HepG2 (cell line): ENCODE data around the gene MGLL. TPM values are rescaled to one million over a fixed set of nuclear protein-coding genes. Genes with fewer than 3 reads are reported as not detected.

Experiments
- DBP ChIP-seq: sonication (generic); formaldehyde crosslinking; IDR thresholded peaks from 2 replicates; pipeline ENCODE4 v1.4.0; 2020; ENCODE audit warnings: missing genetic modification reagents; ENCODE audit errors: not compliant biosample characterization
- E2F5 ChIP-seq: sonication (generic); formaldehyde crosslinking; conservative IDR thresholded peaks from 2 replicates; pipeline ENCODE4 v1.4.0; 2020; ENCODE audit warnings: missing genetic modification reagents
- ELF1 ChIP-seq: sonication (generic); formaldehyde crosslinking; IDR thresholded peaks from 2 replicates; pipeline ENCODE4 v1.4.0; 2020; ENCODE audit warnings: missing genetic modification reagents
- ERF ChIP-seq: IDR thresholded peaks from 2 replicates; pipeline ENCODE4 v1.6.1; 2018; ENCODE audit warnings: missing biosample characterization, missing genetic modification reagents
- HMG20A ChIP-seq: IDR thresholded peaks from 2 replicates; pipeline ENCODE4 v1.6.1; 2016; ENCODE audit warnings: borderline replicate concordance
- HOXA3 ChIP-seq: sonication (generic); formaldehyde crosslinking; IDR thresholded peaks from 2 replicates; pipeline ENCODE4 v1.5.0; 2020; ENCODE audit warnings: missing genetic modification reagents
- KDM3A ChIP-seq: IDR thresholded peaks from 2 replicates; pipeline ENCODE4 v1.6.1; 2018; ENCODE audit warnings: low read depth, missing compliant biosample characterization
- KLF12 ChIP-seq: sonication (generic); formaldehyde crosslinking; IDR thresholded peaks from 2 replicates; pipeline ENCODE4 v1.4.0; 2020; ENCODE audit warnings: missing genetic modification reagents, borderline replicate concordance
- MAFG ChIP-seq: sonication (generic); formaldehyde crosslinking; IDR thresholded peaks from 2 replicates; pipeline ENCODE4 v1.5.1; 2020; ENCODE audit warnings: mild to moderate bottlenecking, missing genetic modification reagents
- MEIS1 ChIP-seq: sonication (generic); formaldehyde crosslinking; IDR thresholded peaks from 2 replicates; pipeline ENCODE4 v1.9.0; 2021; ENCODE audit warnings: mild to moderate bottlenecking, missing genetic modification reagents, moderate library complexity, borderline replicate concordance
- PAX8 ChIP-seq: sonication (generic); formaldehyde crosslinking; IDR thresholded peaks from 2 replicates; pipeline ENCODE4 v1.8.0; 2022; ENCODE audit warnings: mild to moderate bottlenecking, missing genetic modification reagents, borderline replicate concordance
- PCBP1 ChIP-seq: fragments of 200-400 bp; formaldehyde crosslinking; IDR thresholded peaks from 2 replicates; pipeline ENCODE4 v1.6.1; 2017; ENCODE audit warnings: mild to moderate bottlenecking, low read depth, low read length, borderline replicate concordance
- PHF5A ChIP-seq: IDR thresholded peaks from one replicate; pipeline ENCODE4 v1.6.1; 2018; ENCODE audit warnings: low read depth, missing genetic modification reagents; ENCODE audit not compliant: unreplicated experiment
- SALL2 ChIP-seq: sonication (generic); formaldehyde crosslinking; IDR thresholded peaks from 2 replicates; pipeline ENCODE4 v1.8.1; 2023; ENCODE audit warnings: mild to moderate bottlenecking, missing genetic modification reagents, inconsistent platforms
- ZBED4 ChIP-seq: sonication (generic); formaldehyde crosslinking; IDR thresholded peaks from 2 replicates; pipeline ENCODE4 v1.4.0; 2020; ENCODE audit warnings: missing genetic modification reagents, borderline replicate concordance
- ZFX ChIP-seq: sonication (generic); formaldehyde crosslinking; IDR thresholded peaks from 2 replicates; pipeline ENCODE4 v1.4.0; 2020; ENCODE audit warnings: mild to moderate bottlenecking, low read depth, missing genetic modification reagents, moderate library complexity
- ZNF251 ChIP-seq: sonication (generic); formaldehyde crosslinking; IDR thresholded peaks from 2 replicates; pipeline ENCODE4 v1.9.0; 2021; ENCODE audit warnings: mild to moderate bottlenecking, missing genetic modification reagents
- ZNF512 ChIP-seq: sonication (generic); formaldehyde crosslinking; IDR thresholded peaks from 2 replicates; pipeline ENCODE4 v1.4.0; 2020; ENCODE audit warnings: mild to moderate bottlenecking, missing genetic modification reagents
- ZNF569 ChIP-seq: sonication (generic); formaldehyde crosslinking; IDR thresholded peaks from 2 replicates; pipeline ENCODE4 v1.5.0; 2020; ENCODE audit warnings: mild to moderate bottlenecking, missing genetic modification reagents, moderate library complexity, borderline replicate concordance
- ZNF713 ChIP-seq: sonication (generic); formaldehyde crosslinking; IDR thresholded peaks from 2 replicates; pipeline ENCODE4 v1.4.0; 2020; ENCODE audit warnings: mild to moderate bottlenecking, missing genetic modification reagents
- ZNF83 ChIP-seq: sonication (generic); formaldehyde crosslinking; IDR thresholded peaks from 2 replicates; pipeline ENCODE4 v1.4.0; 2020; ENCODE audit warnings: missing genetic modification reagents, mild to moderate bottlenecking, borderline replicate concordance
- ZNF878 ChIP-seq: sonication (generic); formaldehyde crosslinking; IDR thresholded peaks from 2 replicates; pipeline ENCODE4 v1.8.1; 2023; ENCODE audit warnings: mild to moderate bottlenecking, missing genetic modification reagents, moderate library complexity
- polyA plus RNA-seq, 8 experiments: library from polyadenylated mRNA; depleted of rRNA in 3 of 8; stranded (reverse) in 7 of 8; unstranded in 1 of 8; fragments of >200 nt; fragmentation: Illumina TruSeq in 4 of 8; extraction: Trizol in 4 of 8; gene quantifications; 2 replicates each; pipeline versions ENCODE4 v1.2.1 to v1.2.3, GENCODE V29; 2011 to 2016; ENCODE audit warnings: low read depth in 4 of 8, missing spikeins in 1 of 8, mixed read lengths in 1 of 8; ENCODE audit not compliant: insufficient read depth in 1 of 8
- total RNA-seq, 5 experiments: library from RNA; depleted of rRNA; stranded (reverse); fragments of >200 nt; fragmentation: Illumina TruSeq; extraction: Trizol; gene quantifications; 2 replicates each; pipeline ENCODE4 v1.2.3, GENCODE V29; 2016; ENCODE audit warnings: low read depth in 1 of 5

The MGLL gene
- total and polyA plus RNA-seq, 2 of the 13 experiments (the other 11 are each of a cell fraction or from before 2014, with no cell fraction given): not detected

- TF ChIP-seq DBP (CRISPR knock-in tag) (no peak), E2F5 (CRISPR knock-in tag) (no peak), ZBED4 (no peak), ZNF878 (CRISPR knock-in tag) (no peak), PHF5A (CRISPR knock-in tag) (no peak), ELF1 (CRISPR knock-in tag) (peak; percentile 33; the same call in 1 of the 2 replicates), HOXA3 (CRISPR knock-in tag) (peak; percentile 35; the same call in 1 of the 2 replicates), ZFX (CRISPR knock-in tag) (peak; percentile 66), ZNF512 (no peak), ZNF713 (CRISPR knock-in tag) (no peak), KDM3A (no peak), MEIS1 (CRISPR knock-in tag) (no peak), ERF (CRISPR knock-in tag) (0 out of 2 replicates have a peak, but pooled peaks have one; percentile 33), PCBP1 (no peak), MAFG (CRISPR knock-in tag) (no peak), ZNF251 (CRISPR knock-in tag) (no peak), PAX8 (CRISPR knock-in tag) (0 out of 2 replicates have a peak, but pooled peaks have one; percentile 13), KLF12 (CRISPR knock-in tag) (peak; percentile 64; the same call in 1 of the 2 replicates), SALL2 (CRISPR knock-in tag) (no peak), ZNF83 (CRISPR knock-in tag) (no peak), HMG20A (CRISPR knock-in tag) (no peak), ZNF569 (CRISPR knock-in tag) (no peak)
Measured at GRCh38 chr3:127672429-127673190, 149.7 kb downstream of the MGLL start, which contains the start of gene ABTB1 (continued).
